Smooth muscle cell (in vitro differentiated cells): ENCODE data around the gene WNT8A. TPM values are rescaled to one million over a fixed set of nuclear protein-coding genes. Genes with fewer than 3 reads are reported as not detected.

Experiments
- DNase-seq: peaks from one replicate; lab custom pipeline; 2025; ENCODE audit not compliant: unreplicated experiment; lab: John Stamatoyannopoulos, UW
- H2AFZ ChIP-seq: fragments of 200-600 bp; sonication (generic); 2 replicates; pipeline ENCODE4 v1.6.0; 2016; ENCODE audit warnings: antibody characterized with exemption, low read depth, mild to moderate bottlenecking
- H3F3A ChIP-seq: fragments of 200-600 bp; sonication (generic); 2 replicates; pipeline ENCODE4 v1.6.0; 2017; ENCODE audit warnings: antibody characterized with exemption, low read depth
- H3K27ac ChIP-seq: fragments of 200-600 bp; sonication (generic); 2 replicates; pipeline ENCODE4 v1.5.1; 2016; ENCODE audit warnings: low read depth, mild to moderate bottlenecking
- H3K27me3 ChIP-seq: fragments of 200-600 bp; sonication (generic); 2 replicates; pipeline ENCODE4 v1.6.1; 2016; ENCODE audit warnings: low read depth, mild to moderate bottlenecking
- H3K36me3 ChIP-seq: fragments of 200-600 bp; sonication (generic); 2 replicates; pipeline ENCODE4 v1.5.1; 2016; ENCODE audit warnings: low read depth
- H3K4me1 ChIP-seq: fragments of 200-600 bp; sonication (generic); 2 replicates; pipeline ENCODE4 v1.5.1; 2016; ENCODE audit warnings: low read depth
- H3K4me2 ChIP-seq: fragments of 200-600 bp; sonication (generic); 2 replicates; pipeline ENCODE4 v1.6.0; 2016; ENCODE audit warnings: mild to moderate bottlenecking
- H3K4me3 ChIP-seq: fragments of 200-600 bp; sonication (generic); 2 replicates; pipeline ENCODE4 v1.5.1; 2016; ENCODE audit warnings: mild to moderate bottlenecking
- H3K79me2 ChIP-seq: fragments of 200-600 bp; sonication (generic); 2 replicates; pipeline ENCODE4 v1.6.0; 2016; ENCODE audit warnings: low read depth, mild to moderate bottlenecking
- H3K9ac ChIP-seq: fragments of 200-600 bp; sonication (generic); 2 replicates; pipeline ENCODE4 v1.6.0; 2016; ENCODE audit warnings: low read depth
- H3K9me3 ChIP-seq: fragments of 200-600 bp; sonication (generic); replicated peaks from 2 replicates; pipeline ENCODE4 v1.5.1; 2016; ENCODE audit warnings: low read depth
- H4K20me1 ChIP-seq: fragments of 200-600 bp; sonication (generic); 2 replicates; pipeline ENCODE4 v1.6.0; 2016; ENCODE audit warnings: low read depth
- WGBS: methylation state at CpG from one replicate; pipeline ENCODE4 v1.1.7; 2016; ENCODE audit warnings: low lambda C conversion rate; 5-methylcytosine and 5-hydroxymethylcytosine counted together
- polyA plus RNA-seq: library from polyadenylated mRNA; unstranded; fragments of >200 nt; fragmentation: Nextera tagmentation; extraction: Ambion mirVana; gene quantifications from 2 replicates; pipeline ENCODE4 v1.2.1, GENCODE V29; 2016
- total RNA-seq: library from RNA; depleted of rRNA; stranded (reverse); fragments of >200 nt; gene quantifications from 2 replicates; pipeline ENCODE4 v1.2.3, GENCODE V29; 2014
- TF ChIP-seq, protein P1 (sequence below): fragments of 200-600 bp; sonication (generic); IDR thresholded peaks from 2 replicates; pipeline ENCODE4 v1.5.1; 2017; ENCODE audit warnings: borderline replicate concordance, mild to moderate bottlenecking, antibody characterized with exemption; ENCODE audit not compliant: insufficient read depth, poor library complexity, severe bottlenecking

The WNT8A gene
- total and polyA plus RNA-seq, 2 experiments from 2014 or later, result not detected

GRCh38 chr5:138077064-138077696 lies 6.7 kb upstream of the WNT8A start:
- Histone ChIP-seq H3K4me1 (peaks cover 11% of the 10 kb centered on the region), H3K27ac (no peak overlapping the region), H3K27me3 (no peaks in the 10 kb centered on the region), H3K36me3 (no peaks in the 10 kb centered on the region), H3K9ac (no peak overlapping the region), H3F3A (no peaks in the 10 kb centered on the region), H2AFZ (peak overlapping the region; percentile 68), H4K20me1 (no peaks in the 10 kb centered on the region), H3K79me2 (no peaks in the 10 kb centered on the region), H3K4me2 (no peak overlapping the region), H3K4me3 (no peak overlapping the region), H3K9me3 (no peaks in the 10 kb centered on the region)
- no peak for DNase-seq
- TF ChIP-seq, protein P1, sequence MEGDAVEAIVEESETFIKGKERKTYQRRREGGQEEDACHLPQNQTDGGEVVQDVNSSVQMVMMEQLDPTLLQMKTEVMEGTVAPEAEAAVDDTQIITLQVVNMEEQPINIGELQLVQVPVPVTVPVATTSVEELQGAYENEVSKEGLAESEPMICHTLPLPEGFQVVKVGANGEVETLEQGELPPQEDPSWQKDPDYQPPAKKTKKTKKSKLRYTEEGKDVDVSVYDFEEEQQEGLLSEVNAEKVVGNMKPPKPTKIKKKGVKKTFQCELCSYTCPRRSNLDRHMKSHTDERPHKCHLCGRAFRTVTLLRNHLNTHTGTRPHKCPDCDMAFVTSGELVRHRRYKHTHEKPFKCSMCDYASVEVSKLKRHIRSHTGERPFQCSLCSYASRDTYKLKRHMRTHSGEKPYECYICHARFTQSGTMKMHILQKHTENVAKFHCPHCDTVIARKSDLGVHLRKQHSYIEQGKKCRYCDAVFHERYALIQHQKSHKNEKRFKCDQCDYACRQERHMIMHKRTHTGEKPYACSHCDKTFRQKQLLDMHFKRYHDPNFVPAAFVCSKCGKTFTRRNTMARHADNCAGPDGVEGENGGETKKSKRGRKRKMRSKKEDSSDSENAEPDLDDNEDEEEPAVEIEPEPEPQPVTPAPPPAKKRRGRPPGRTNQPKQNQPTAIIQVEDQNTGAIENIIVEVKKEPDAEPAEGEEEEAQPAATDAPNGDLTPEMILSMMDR, result peak; percentile 84
- 35% methylated on average over 5 of the region's 5 CpGs for WGBS

GRCh38 chr5:138078006-138078643 lies 5.7 kb upstream of the WNT8A start:
- DNase-seq, result no peak
- Histone ChIP-seq H3K27me3 (no peaks in the 10 kb centered on the region), H3K79me2 (no peaks in the 10 kb centered on the region), H3K9ac (no peak overlapping the region), H3K36me3 (no peaks in the 10 kb centered on the region), H3K4me3 (no peak overlapping the region), H2AFZ (no peak overlapping the region), H3K4me2 (no peak overlapping the region), H3K9me3 (no peaks in the 10 kb centered on the region), H3K4me1 (peaks cover 11% of the 10 kb centered on the region), H4K20me1 (no peaks in the 10 kb centered on the region), H3K27ac (no peak overlapping the region), H3F3A (no peaks in the 10 kb centered on the region)
- TF ChIP-seq, protein P1, result no peak
- 24% methylated on average over 1 of the region's 1 CpG for WGBS

DNA sequence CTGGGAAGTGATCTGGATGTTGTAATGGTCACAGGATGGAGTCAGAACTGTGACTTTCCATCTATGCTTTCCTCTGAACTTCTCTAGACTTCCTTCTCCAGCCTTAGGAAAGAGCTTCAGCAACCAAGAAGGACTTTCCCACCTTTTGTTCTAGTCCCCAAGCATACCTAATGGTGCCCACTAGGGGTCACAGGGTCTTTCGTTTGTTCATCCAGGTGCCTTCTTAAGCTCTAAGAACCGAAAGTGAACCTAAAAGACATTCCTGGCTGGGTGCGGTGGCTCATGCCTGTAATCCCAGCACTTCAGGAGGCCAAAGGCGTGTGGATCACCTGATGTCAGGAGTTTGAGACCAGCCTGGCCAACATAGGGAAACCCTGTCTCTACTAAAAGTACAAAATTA lies 1.8 kb upstream of the WNT8A start:
- TF ChIP-seq, protein P1, result no peak
- Histone ChIP-seq H3K9ac (no peak overlapping the region), H3F3A (no peaks in the 10 kb centered on the region), H2AFZ (no peak overlapping the region), H3K27me3 (no peaks in the 10 kb centered on the region), H3K27ac (no peak overlapping the region), H3K9me3 (no peaks in the 10 kb centered on the region), H4K20me1 (no peaks in the 10 kb centered on the region), H3K36me3 (no peaks in the 10 kb centered on the region), H3K4me3 (no peak overlapping the region), H3K4me1 (peaks cover 7% of the 10 kb centered on the region), H3K4me2 (no peak overlapping the region), H3K79me2 (no peaks in the 10 kb centered on the region)
- 79% methylated on average over 4 of the region's 4 CpGs for WGBS
- no peak for DNase-seq

DNA sequence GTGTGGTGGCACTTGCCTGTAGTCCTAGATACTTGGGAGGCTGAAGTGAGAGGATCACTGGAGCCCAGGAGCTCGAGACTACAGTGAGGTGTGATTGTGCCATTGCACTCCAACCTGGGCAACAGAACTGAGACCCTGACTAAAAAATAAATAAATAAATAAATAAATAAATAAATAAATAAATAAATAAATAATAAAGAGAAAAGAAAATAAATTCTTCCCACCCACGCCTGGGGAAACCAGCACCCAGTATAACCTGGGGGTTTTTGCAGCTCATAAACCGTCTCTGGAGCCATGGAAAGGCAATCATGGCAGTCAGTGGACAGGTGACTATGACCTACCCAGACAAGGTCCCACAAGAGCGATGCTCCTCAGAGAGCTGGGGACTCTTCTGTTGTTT lies 7.9 kb downstream of the WNT8A start:
- Histone ChIP-seq H3K27ac (no peak overlapping the region), H3K4me3 (no peak overlapping the region), H3K4me2 (no peak overlapping the region), H3K27me3 (peaks cover 7% of the 10 kb centered on the region), H3K9ac (no peak overlapping the region), H3K4me1 (no peaks in the 10 kb centered on the region), H4K20me1 (no peaks in the 10 kb centered on the region), H2AFZ (no peak overlapping the region), H3K9me3 (no peaks in the 10 kb centered on the region), H3K79me2 (no peaks in the 10 kb centered on the region), H3K36me3 (no peaks in the 10 kb centered on the region), H3F3A (no peaks in the 10 kb centered on the region)
- 87% methylated on average over 4 of the region's 4 CpGs for WGBS
- TF ChIP-seq, protein P1, result no peak
- no peak for DNase-seq
